ENCODE results near the gene CTIF.
A peak's percentile ranks its signal among the peaks of the same experiment; 100 is the strongest.
"Not testable (repeated sequence)": the region's sequence is repeated elsewhere in the genome, so short reads cannot be mapped to it uniquely, and the experiment has no call there.

The CTIF gene

GRCh38 chr18:48715711-48716361, 177.0 kb downstream of the CTIF start:
- peak; percentile 75 for DNase-seq

DNA sequence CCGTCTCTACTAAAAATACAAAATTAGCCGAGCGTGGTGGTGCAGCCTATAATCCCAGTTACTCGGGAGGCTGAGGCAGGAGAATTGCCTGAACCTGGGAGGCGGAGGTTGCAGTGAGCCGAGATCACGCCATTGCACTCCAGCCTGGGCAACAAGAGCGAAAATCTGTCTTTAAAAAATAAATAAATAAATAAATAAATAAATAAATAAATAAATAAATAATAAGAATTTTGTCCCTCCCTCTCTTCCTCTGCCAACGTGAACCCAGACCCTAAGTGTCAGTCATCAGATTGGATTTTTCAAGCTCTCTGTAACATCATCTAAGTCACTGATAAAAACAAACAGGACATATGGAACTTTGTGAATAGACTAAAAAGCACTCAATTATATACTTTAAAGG, 178.4 kb downstream of the CTIF start:
- DNase-seq: not testable (repeated sequence)

GRCh38 chr18:48718251-48718959, 179.6 kb downstream of the CTIF start:
- no peak for DNase-seq

DNA sequence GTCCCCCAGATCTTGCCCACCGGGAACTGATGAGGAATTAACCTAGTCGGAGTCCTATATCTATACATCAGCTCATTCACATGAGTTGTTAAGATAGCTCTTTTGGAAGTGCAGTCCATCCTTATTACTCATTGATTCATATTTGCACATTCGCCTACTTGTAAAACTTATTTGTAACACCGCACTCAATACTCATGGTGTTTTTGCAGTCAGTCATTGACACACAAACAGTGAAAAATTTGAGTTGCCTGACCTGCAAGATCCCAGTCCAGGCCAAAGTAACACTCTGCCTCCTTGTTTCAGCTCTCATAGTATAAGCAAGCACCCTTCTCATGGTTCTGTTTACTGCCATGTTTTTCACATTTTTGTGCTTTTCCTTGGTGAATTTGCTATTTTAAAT, 180.6 kb downstream of the CTIF start:
- no peak for DNase-seq

DNA sequence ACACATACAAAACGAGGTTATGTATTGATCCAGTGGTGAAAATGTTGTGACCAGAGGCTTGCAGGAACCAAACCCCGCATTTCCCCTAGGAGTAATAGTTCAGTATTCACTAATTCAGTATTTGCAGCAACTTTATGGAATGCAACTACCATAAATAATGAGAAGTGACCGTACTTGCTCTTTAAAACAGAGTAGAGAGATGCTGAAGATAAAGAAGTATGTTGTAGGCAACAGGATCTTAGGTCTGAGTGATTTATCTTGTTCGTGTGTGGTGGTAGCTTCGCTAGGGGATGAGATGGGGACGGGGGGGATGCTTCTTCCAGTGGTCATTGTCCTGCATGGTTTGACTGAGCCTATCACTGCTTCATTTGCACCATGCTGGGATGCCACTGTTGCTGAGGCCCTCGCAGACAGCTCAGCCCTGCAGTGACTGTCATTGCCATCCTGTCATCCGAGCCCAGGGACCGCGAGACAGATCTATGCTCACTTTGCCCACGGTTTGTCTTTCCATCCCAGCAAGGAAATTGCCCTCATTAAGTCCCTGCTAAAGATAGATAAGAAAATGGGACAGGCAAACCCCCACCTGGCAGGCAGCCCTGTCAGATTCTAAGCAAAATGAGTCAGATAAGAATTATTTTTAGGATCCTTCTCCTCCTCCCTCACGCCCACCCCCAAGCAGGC, 181.3 kb downstream of the CTIF start:
- DNase-seq: no peak

- DNase-seq: no peak
Measured at GRCh38 chr18:48720655-48721025, 181.8 kb downstream of the CTIF start.

DNA sequence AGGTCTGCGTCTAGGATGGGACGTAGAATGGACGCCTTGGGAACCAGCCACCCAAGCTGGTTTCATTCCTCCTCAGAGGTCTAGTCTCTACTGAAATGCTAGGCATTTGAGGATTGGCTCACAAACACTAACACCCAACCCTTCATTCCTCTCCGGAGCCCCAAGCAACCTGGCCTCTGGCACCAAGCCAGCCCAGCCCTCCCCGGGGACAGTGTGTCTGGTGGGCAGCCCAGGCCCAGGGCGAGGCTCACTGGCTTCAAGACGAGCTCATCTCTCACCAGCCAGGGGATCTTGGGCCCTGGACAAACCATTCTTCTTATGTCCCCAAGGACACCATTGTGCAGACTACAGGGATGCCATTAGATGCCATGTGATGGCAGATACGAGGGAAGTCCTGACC, 182.5 kb downstream of the CTIF start:
- no peak for DNase-seq

- no peak for DNase-seq
Measured at GRCh38 chr18:48723016-48723415, 184.2 kb downstream of the CTIF start.

- DNase-seq: no peak
Measured at GRCh38 chr18:48723837-48724236, 185.0 kb downstream of the CTIF start.

DNA sequence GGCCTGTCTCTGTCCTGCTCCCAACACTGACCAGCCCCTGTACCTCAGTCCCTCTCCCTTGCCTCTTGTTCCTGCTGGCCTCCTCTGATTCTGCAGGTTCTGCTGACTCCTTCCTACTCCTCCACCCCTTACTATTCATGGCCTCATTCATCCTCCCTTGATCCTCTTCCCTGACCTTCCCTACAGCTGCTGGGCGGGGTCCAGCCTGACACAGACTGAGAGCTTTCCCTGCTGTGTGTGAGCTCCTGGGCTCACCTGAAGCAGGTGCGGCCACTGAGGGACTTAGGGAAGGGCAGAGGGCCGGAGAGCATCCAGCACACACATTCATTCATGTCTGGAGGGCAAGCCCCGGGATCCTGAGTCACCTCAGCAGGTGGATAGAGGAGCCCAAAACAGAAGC, 185.6 kb downstream of the CTIF start:
- DNase-seq: no peak

- no peak for DNase-seq
Measured at GRCh38 chr18:48724939-48725338, 186.1 kb downstream of the CTIF start.

- no peak for DNase-seq
Measured at GRCh38 chr18:48725562-48725961, 186.7 kb downstream of the CTIF start.

DNA sequence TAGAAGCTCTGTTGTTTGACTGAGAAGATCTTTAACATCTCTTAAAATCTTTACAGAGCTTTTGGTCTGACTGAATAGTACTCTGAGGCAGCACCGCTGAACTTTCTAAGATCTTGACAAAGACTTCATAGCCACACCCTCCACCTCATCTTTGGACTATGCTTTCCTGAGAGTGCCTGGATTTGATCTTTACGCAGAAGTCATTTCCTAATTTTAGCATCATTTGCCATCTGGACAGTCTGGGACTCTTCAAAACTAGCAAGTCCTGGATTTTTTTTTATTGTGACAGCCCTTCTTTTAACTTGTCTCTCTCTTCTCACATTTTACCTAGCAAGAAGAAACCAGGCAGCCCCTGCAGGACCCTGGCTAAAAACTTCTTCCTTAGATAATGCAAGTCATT, 188.8 kb downstream of the CTIF start:
- no peak for DNase-seq

DNA sequence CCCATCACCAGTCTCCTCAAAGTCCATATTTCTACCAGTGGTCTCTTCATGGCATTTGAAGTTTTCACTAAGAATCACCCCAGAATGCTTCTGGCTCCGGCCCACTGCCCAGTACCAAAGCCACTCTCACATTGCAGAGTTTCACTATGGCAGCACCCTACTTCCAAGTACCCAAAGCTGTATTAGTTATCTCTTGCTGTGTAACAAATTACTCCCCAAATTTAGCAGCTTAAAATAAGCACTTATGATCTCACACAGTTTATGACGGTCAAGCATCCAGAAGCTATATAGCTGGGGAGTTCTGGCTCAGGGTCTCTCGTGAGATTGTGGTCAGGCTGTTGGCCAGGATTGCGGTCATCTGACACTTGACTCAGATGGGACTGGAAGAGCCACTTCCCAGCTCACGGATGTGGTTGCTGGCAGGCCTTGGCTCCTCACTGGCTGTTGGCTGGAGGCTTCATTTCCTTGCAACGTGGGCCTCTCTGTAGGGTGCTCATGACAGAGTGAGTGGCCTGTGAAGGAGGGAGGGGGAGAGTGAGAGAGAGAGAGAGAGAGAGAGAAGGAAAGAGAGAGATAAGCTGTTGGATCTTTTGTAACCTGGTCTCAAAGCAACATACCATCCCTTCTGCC, 189.5 kb downstream of the CTIF start:
- DNase-seq: no peak

DNA sequence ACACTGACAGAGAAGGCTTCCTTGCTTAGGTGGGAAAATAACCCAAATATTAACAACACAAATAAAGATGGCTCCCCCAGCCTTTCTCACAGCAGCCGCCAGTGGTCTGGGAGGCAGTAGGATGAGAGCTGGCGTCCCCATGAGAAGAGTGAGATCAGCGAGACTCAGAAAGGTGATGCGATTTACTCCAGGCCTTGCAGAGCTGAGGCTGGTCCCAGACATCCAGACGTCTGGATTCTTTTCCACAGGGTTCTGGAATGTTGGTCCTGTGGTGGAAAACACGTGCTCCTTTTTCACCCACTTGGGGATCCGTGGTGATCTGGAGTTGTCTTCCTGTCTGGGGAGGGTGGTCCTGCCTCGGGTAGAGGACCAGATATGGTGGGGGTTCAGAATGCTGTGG, 190.6 kb downstream of the CTIF start:
- DNase-seq: no peak

DNA sequence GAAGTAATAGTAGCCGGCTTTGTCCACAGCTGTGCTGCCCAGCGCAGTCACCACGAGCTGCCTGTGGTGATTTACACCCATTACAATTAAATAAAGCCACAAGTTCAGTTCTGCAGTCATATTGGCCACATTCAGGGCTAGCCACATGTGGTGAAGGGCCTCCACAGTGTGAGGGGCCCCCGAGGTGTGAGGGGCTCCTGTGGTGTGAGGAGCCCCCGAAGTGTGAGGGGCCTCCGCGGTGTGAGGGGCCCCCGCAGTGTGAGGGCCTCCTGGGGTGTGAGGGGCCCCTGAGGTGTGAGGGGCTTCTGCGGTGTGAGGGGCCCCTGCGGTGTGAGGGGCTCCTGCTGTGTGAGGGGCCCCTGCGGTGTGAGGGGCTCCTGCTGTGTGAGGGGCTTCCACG, 191.2 kb downstream of the CTIF start:
- DNase-seq: no peak

DNA sequence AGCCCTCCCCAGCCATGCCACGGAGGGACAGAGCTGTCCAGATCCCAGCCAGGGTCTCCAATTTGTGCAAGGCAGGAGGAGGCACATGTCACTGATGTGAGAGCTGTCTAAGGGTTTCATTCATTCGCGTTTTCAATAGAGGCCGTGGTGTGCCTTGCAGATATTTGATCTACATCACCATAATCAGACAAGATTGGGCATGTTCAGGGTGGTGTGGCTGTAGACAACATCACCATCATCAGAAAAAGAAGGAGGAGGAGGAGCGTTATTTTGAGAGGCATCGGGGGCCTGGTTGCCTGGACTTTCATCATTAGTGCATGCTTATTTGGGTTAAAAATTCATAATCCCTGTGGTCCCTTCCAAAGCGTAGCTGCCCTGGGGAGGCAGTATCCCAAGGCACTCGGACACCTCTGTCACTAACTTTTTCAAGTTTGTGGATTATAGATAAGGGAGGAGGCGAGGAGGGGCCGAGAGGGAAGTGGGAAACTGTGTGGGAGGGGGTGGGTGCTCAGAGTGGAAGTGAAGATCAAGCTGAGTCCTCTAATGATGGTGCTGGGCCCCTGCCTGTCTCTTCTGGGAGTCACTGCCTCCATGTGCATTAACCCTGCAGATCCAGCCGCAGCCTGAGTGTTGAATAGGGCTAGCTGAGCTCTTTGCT, 194.1 kb downstream of the CTIF start:
- no peak for DNase-seq

- no peak for DNase-seq
Measured at GRCh38 chr18:48733643-48734253, 194.9 kb downstream of the CTIF start.

DNA sequence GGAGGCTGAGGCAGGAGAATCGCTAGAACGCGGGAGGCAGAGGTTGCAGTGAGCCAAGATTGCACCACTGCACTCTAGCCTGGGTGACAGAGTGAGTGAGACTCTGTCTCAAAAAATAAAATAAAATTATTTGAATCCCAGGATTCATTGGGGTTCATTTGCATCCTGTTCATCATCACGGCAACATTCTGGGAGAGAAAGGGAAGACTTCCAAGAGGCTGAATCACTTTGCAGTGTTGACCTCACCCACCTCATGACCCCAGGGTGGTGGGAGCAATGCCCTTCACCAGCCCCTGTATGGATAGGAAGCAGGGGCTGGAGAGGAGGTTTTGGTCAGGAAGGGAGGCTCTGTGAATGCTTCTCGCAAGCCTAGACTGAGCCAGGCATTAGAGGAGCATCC, 195.6 kb downstream of the CTIF start:
- DNase-seq: no peak

- DNase-seq: no peak
Measured at GRCh38 chr18:48735080-48735676, 196.3 kb downstream of the CTIF start.

- DNase-seq: no peak
Measured at GRCh38 chr18:48735681-48736255, 196.9 kb downstream of the CTIF start.
